HG02970 (cell line): Measurements from ENCODE around the gene ME3.

ENCODE experiments used
- ATAC-seq: cut with Tn5 transposase; IDR thresholded peaks from one replicate; pipeline ENCODE4 v1.9.1; 2021; ENCODE audit warnings: mild to moderate bottlenecking, moderate library complexity, moderate number of reproducible peaks; ENCODE audit not compliant: unreplicated experiment, low FRiP score

Gene ME3

GRCh38 chr11:86408845-86409244, 263.6 kb downstream of the ME3 start:
- ATAC-seq, result no peak

- ATAC-seq, result no peak
These were observed 269.0 kb downstream of the ME3 start for GRCh38 chr11:86403458-86403857.

GRCh38 chr11:86398106-86398505, 274.3 kb downstream of the ME3 start:
- ATAC-seq, result no peak

GRCh38 chr11:86397351-86397750, 275.1 kb downstream of the ME3 start:
- ATAC-seq, result no peak

- ATAC-seq, result no peak
These were observed 276.0 kb downstream of the ME3 start for GRCh38 chr11:86396396-86396795.

- ATAC-seq, result no peak
These were observed 277.3 kb downstream of the ME3 start for GRCh38 chr11:86395061-86395551.
